RKO (cell line): ENCODE data around the gene EML1.

ENCODE experiments used
- DNase-seq: peaks from one replicate; pipeline ENCODE4 v3.0.0-alpha.2; 2016; ENCODE audit warnings: low spot score

EML1 gene

GRCh38 chr14:99831303-99831702 lies 38.1 kb downstream of the EML1 start:
- no peak for DNase-seq

GRCh38 chr14:99831903-99832685 lies 38.9 kb downstream of the EML1 start:
- no peak for DNase-seq

GRCh38 chr14:99837822-99838221 lies 44.6 kb downstream of the EML1 start:
- DNase-seq = no peak

GRCh38 chr14:99838639-99839134 lies 45.5 kb downstream of the EML1 start:
- no peak for DNase-seq

- no peak for DNase-seq
Observed at GRCh38 chr14:99839696-99840095, 46.5 kb downstream of the EML1 start.

GRCh38 chr14:99840265-99840664 lies 47.1 kb downstream of the EML1 start:
- DNase-seq = no peak

GRCh38 chr14:99840774-99841305 lies 47.6 kb downstream of the EML1 start:
- DNase-seq = no peak

- DNase-seq = no peak
Observed at GRCh38 chr14:99841436-99842071, 48.3 kb downstream of the EML1 start.

- DNase-seq = no peak
Observed at GRCh38 chr14:99842141-99842540, 48.9 kb downstream of the EML1 start.

- DNase-seq = no peak
Observed at GRCh38 chr14:99846808-99847207, 53.6 kb downstream of the EML1 start.

GRCh38 chr14:99850709-99851108 lies 57.5 kb downstream of the EML1 start:
- DNase-seq = no peak

- no peak for DNase-seq
Observed at GRCh38 chr14:99852578-99852977, 59.4 kb downstream of the EML1 start.

- DNase-seq = no peak
Observed at GRCh38 chr14:99853206-99853605, 60.0 kb downstream of the EML1 start.

- DNase-seq = no peak
Observed at GRCh38 chr14:99854831-99855230, 61.6 kb downstream of the EML1 start.

GRCh38 chr14:99855271-99855670 lies 62.1 kb downstream of the EML1 start:
- no peak for DNase-seq

GRCh38 chr14:99857551-99857950 lies 64.3 kb downstream of the EML1 start:
- DNase-seq = no peak

GRCh38 chr14:99860219-99860618 lies 67.0 kb downstream of the EML1 start:
- DNase-seq = no peak

- DNase-seq = no peak
Observed at GRCh38 chr14:99862136-99862535, 68.9 kb downstream of the EML1 start.

- no peak for DNase-seq
Observed at GRCh38 chr14:99863059-99863458, 69.8 kb downstream of the EML1 start.

- no peak for DNase-seq
Observed at GRCh38 chr14:99865408-99865807, 72.2 kb downstream of the EML1 start.

GRCh38 chr14:99870617-99871016 lies 77.4 kb downstream of the EML1 start:
- no peak for DNase-seq

- DNase-seq = no peak
Observed at GRCh38 chr14:99871771-99872170, 78.6 kb downstream of the EML1 start.

GRCh38 chr14:99872786-99873440 lies 79.7 kb downstream of the EML1 start:
- DNase-seq = no peak
